H9 (cell line): ENCODE data around the gene MAOA. TPM values are rescaled to one million over a fixed set of nuclear protein-coding genes. Genes with fewer than 3 reads are reported as not detected.

Experiments
- DNase-seq: peaks from one replicate; pipeline ENCODE4 v3.0.0-alpha.2; 2017
- H2AFZ ChIP-seq: one replicate; pipeline ENCODE4 v1.6.1; 2013; ENCODE audit warnings: mild to moderate bottlenecking, low read length, control low read depth, moderate library complexity
- H2AK5ac ChIP-seq: 2 replicates; pipeline ENCODE4 v1.6.1; 2013; ENCODE audit warnings: low read length, control low read depth, mixed read lengths; ENCODE audit not compliant: insufficient read length
- H2BK120ac ChIP-seq: one replicate; pipeline ENCODE4 v1.6.1; 2013; ENCODE audit warnings: low read depth, mild to moderate bottlenecking, low read length, control low read depth, inconsistent platforms; ENCODE audit not compliant: poor library complexity, severe bottlenecking
- H2BK12ac ChIP-seq: 2 replicates; pipeline ENCODE4 v1.6.1; 2013; ENCODE audit warnings: low read length, control low read depth, mixed read lengths, low read depth; ENCODE audit not compliant: insufficient read length
- H2BK15ac ChIP-seq: 2 replicates; pipeline ENCODE4 v1.6.1; 2013; ENCODE audit warnings: low read depth, low read length, control low read depth
- H2BK20ac ChIP-seq: one replicate; pipeline ENCODE4 v1.6.1; 2013; ENCODE audit warnings: low read depth, mild to moderate bottlenecking, low read length, control low read depth, inconsistent platforms; ENCODE audit not compliant: poor library complexity, severe bottlenecking
- H2BK5ac ChIP-seq: 2 replicates; pipeline ENCODE4 v1.6.1; 2013; ENCODE audit warnings: low read length, control low read depth, mixed read lengths; ENCODE audit not compliant: insufficient read length
- H3K14ac ChIP-seq: 2 replicates; pipeline ENCODE4 v1.6.1; 2013; ENCODE audit warnings: low read length, control low read depth; ENCODE audit not compliant: insufficient read depth
- H3K18ac ChIP-seq: 2 replicates; pipeline ENCODE4 v1.6.1; 2013; ENCODE audit warnings: low read depth, mild to moderate bottlenecking, mixed read lengths, low read length, control low read depth; ENCODE audit not compliant: insufficient read length
- H3K23ac ChIP-seq: 2 replicates; pipeline ENCODE4 v1.6.1; 2013; ENCODE audit warnings: low read length, control low read depth, mixed read lengths, low read depth; ENCODE audit not compliant: insufficient read length
- H3K23me2 ChIP-seq: 2 replicates; pipeline ENCODE4 v1.6.1; 2013; ENCODE audit warnings: low read depth, mild to moderate bottlenecking, mixed read lengths, low read length, control low read depth; ENCODE audit not compliant: insufficient read length, poor library complexity, severe bottlenecking
- H3K27ac ChIP-seq: 2 replicates; pipeline ENCODE4 v1.5.1; 2013; ENCODE audit warnings: low read length, control low read depth, mixed read lengths, low read depth; ENCODE audit not compliant: insufficient read length
- H3K27me3 ChIP-seq: 2 replicates; pipeline ENCODE4 v1.6.1; 2013; ENCODE audit warnings: low read length, control low read depth, inconsistent platforms; ENCODE audit not compliant: insufficient read depth
- H3K4ac ChIP-seq: 2 replicates; pipeline ENCODE4 v1.6.1; 2013; ENCODE audit warnings: low read depth, mild to moderate bottlenecking, control low read depth, inconsistent platforms, low read length, moderate library complexity
- H3K4me1 ChIP-seq: 2 replicates; pipeline ENCODE4 v1.6.1; 2013; ENCODE audit warnings: low read length, control low read depth, inconsistent platforms; ENCODE audit not compliant: insufficient read depth
- H3K4me2 ChIP-seq: 2 replicates; pipeline ENCODE4 v1.6.1; 2013; ENCODE audit warnings: low read length, control low read depth, mixed read lengths; ENCODE audit not compliant: insufficient read length, insufficient read depth
- H3K56ac ChIP-seq: 2 replicates; pipeline ENCODE4 v1.6.1; 2013; ENCODE audit warnings: low read depth, mild to moderate bottlenecking, mixed read lengths, low read length, control low read depth; ENCODE audit not compliant: insufficient read length
- H3K79me1 ChIP-seq: 2 replicates; pipeline ENCODE4 v1.6.1; 2013; ENCODE audit warnings: low read depth, mild to moderate bottlenecking, moderate library complexity, low read length, control low read depth, inconsistent platforms; ENCODE audit not compliant: insufficient read depth, poor library complexity, severe bottlenecking
- H3K79me2 ChIP-seq: 2 replicates; pipeline ENCODE4 v1.6.1; 2013; ENCODE audit warnings: low read length, control low read depth, inconsistent platforms; ENCODE audit not compliant: insufficient read depth
- H3K9ac ChIP-seq: 2 replicates; pipeline ENCODE4 v1.6.1; 2013; ENCODE audit warnings: low read length, control low read depth, mixed read lengths; ENCODE audit not compliant: insufficient read length; ENCODE audit errors: extremely low read depth
- H3K9me3 ChIP-seq: one replicate; pipeline ENCODE4 v1.6.1; 2013; ENCODE audit warnings: low read depth, low read length, inconsistent platforms; ENCODE audit not compliant: control insufficient read depth
- H3T11ph ChIP-seq: one replicate; pipeline ENCODE4 v1.6.1; 2013; ENCODE audit warnings: mild to moderate bottlenecking, low read length, control low read depth, inconsistent platforms
- H4K20me1 ChIP-seq: one replicate; pipeline ENCODE4 v1.6.1; 2013; ENCODE audit not compliant: control insufficient read depth, insufficient read length, insufficient read depth
- H4K5ac ChIP-seq: 2 replicates; pipeline ENCODE4 v1.6.1; 2013; ENCODE audit warnings: low read depth, mild to moderate bottlenecking, mixed read lengths, low read length, control low read depth; ENCODE audit not compliant: insufficient read length
- H4K8ac ChIP-seq: replicated peaks from 2 replicates; pipeline ENCODE4 v1.6.1; 2013; ENCODE audit warnings: low read length, control low read depth, mixed read lengths, low read depth; ENCODE audit not compliant: insufficient read length
- H4K91ac ChIP-seq: 2 replicates; pipeline ENCODE4 v1.6.1; 2013; ENCODE audit warnings: low read depth, mild to moderate bottlenecking, moderate library complexity, mixed read lengths, low read length, control low read depth; ENCODE audit not compliant: insufficient read length
- H3K27ac Mint-ChIP-seq, 3 experiments: 2 replicates in 2 of 3; 3 replicates in 1 of 3; pipeline ENCODE4 v1.8.0; 2020 to 2021; ENCODE audit warnings: mixed read lengths in 3 of 3, mild to moderate bottlenecking in 1 of 3, moderate library complexity in 1 of 3
- H3K27me3 Mint-ChIP-seq: 2 replicates; pipeline ENCODE4 v1.8.0; 2021; ENCODE audit warnings: low read depth, mild to moderate bottlenecking, moderate library complexity, mixed read lengths
- H3K36me3 Mint-ChIP-seq, 3 experiments: 2 replicates in 2 of 3; 3 replicates in 1 of 3; pipeline ENCODE4 v1.8.0; 2020 to 2021; ENCODE audit warnings: low read depth in 3 of 3, mixed read lengths in 3 of 3; ENCODE audit not compliant: insufficient read depth in 1 of 3
- H3K4me1 Mint-ChIP-seq, 2 experiments: 2 replicates each; pipeline ENCODE4 v1.8.0; 2020; ENCODE audit warnings: mixed read lengths in 2 of 2
- H3K4me3 Mint-ChIP-seq, 2 experiments: 2 replicates in 1 of 2; 3 replicates in 1 of 2; pipeline ENCODE4 v1.8.0; 2020 to 2021; ENCODE audit warnings: mild to moderate bottlenecking in 2 of 2, mixed read lengths in 2 of 2, moderate library complexity in 1 of 2
- H3K9me3 Mint-ChIP-seq, 2 experiments: 2 replicates in 1 of 2; 3 replicates in 1 of 2; pipeline ENCODE4 v1.8.0; 2020; ENCODE audit warnings: mild to moderate bottlenecking in 2 of 2, mixed read lengths in 2 of 2, moderate library complexity in 1 of 2
- CTCF ChIP-seq: fragments of 200-600 bp; sonication (generic); conservative IDR thresholded peaks from 3 replicates; pipeline ENCODE4 v1.8.0; 2021; ENCODE audit warnings: antibody characterized with exemption, mild to moderate bottlenecking
- WGBS: extraction: QIAGEN DNeasy Blood & Tissue Kit; methylation state at CpG from one replicate; pipeline ENCODE4 v1.1.7; 2013; ENCODE audit warnings: missing lambda C conversion rate, low lambda C conversion rate, mixed read lengths; ENCODE audit not compliant: insufficient read length; ENCODE audit errors: extremely low coverage; 5-methylcytosine and 5-hydroxymethylcytosine counted together
- total RNA-seq: library from RNA; stranded (reverse); gene quantifications from 2 replicates; pipeline ENCODE4 v1.2.1, GENCODE V29; 2021

Gene MAOA
- total RNA-seq, 1 experiment from 2014 or later = 0.28 TPM

GRCh38 chrX:43735534-43735933, 79.4 kb downstream of the MAOA start:
- no peak overlapping the region for H3K4me2 ChIP-seq
- H3K27me3 ChIP-seq = no peaks in the 10 kb centered on the region
- Mint-ChIP-seq H3K27me3 (no peaks in the 10 kb centered on the region; the same call in 1 of the 2 replicates), H3K4me3 (no peak overlapping the region), H3K36me3 (peaks cover 0 to 8% (median 0%) of the 10 kb centered on the region in 3 experiments; a peak in 3 of 7 replicates), H3K27ac (no peak overlapping the region), H3K4me1 (peaks cover 7 to 8% of the 10 kb centered on the region in 2 experiments), H3K9me3 (peaks cover 41 to 58% of the 10 kb centered on the region in 2 experiments)
- no peak overlapping the region for H4K5ac ChIP-seq
- no peak for DNase-seq
- no peak overlapping the region for H3K9ac ChIP-seq
- H3K9me3 ChIP-seq = no peaks in the 10 kb centered on the region
- H4K8ac ChIP-seq = no peak overlapping the region
- H3K23me2 ChIP-seq = no peaks in the 10 kb centered on the region
- H2AK5ac ChIP-seq = no peak overlapping the region
- no peaks in the 10 kb centered on the region for H3K79me1 ChIP-seq
- no peak overlapping the region for H3K18ac ChIP-seq
- no peak for TF ChIP-seq CTCF
- no peak overlapping the region for H3K4ac ChIP-seq
- no peak overlapping the region for H2BK20ac ChIP-seq
- no peak overlapping the region for H2BK120ac ChIP-seq
- H4K91ac ChIP-seq = no peak overlapping the region
- H3K14ac ChIP-seq = no peak overlapping the region; the same call in 1 of the 2 replicates
- no peak overlapping the region for H2AFZ ChIP-seq
- no peak overlapping the region for H3K56ac ChIP-seq
- no peaks in the 10 kb centered on the region for H3K4me1 ChIP-seq
- H3K23ac ChIP-seq = no peak overlapping the region
- H2BK5ac ChIP-seq = no peak overlapping the region
- WGBS = no CpG with 5 or more reads among the region's 6 CpGs
- no peak overlapping the region for H3K27ac ChIP-seq
- no peak overlapping the region for H3T11ph ChIP-seq
- H4K20me1 ChIP-seq = no peaks in the 10 kb centered on the region
- no peaks in the 10 kb centered on the region for H3K79me2 ChIP-seq
- H2BK12ac ChIP-seq = no peak overlapping the region
- H2BK15ac ChIP-seq = no peak overlapping the region
